ENCODE data around the gene TRAPPC5. TPM values are rescaled to one million over a fixed set of nuclear protein-coding genes. Genes with fewer than 3 reads are reported as not detected.
A peak's percentile ranks its signal among the peaks of the same experiment; 100 is the strongest.

Gene TRAPPC5
- polyA plus RNA-seq, 1 donor: 42.8 TPM

DNA sequence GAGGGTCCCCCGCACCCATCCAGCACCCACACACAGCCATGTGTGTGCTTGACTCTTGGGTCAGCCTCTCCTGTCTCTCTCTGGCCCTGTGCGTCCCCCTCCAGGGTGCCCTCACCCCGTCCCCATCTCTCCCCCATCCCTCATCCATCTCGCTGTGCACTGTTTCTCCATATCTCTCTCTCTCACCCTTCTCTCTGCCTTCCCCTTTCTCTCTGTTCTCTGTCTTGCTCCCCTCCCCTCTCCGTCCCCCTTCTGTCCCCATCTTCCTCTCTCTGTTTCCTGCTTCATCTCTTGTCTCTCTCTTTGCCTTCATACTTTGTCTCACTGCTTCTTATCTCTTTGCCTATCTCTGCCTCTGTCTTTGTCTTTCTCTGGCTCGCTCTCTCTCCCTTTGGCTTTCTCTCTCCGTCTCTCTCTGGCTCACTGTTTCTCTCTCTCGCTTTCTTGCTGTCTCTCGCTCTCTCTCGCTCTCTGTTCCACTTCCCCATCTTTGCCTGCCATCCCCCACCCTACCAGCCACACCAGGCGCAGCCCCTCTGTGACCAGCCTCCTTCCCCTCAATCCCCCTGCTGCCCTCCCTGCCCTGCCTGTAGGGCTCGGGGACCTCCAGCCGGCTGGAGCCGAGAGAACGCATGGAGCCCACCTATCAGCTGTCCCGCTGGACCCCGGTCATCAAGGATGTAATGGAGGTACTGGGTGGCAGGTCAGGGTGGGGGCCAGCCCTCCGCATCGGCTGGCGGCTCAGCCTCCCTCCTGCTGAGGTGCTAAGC lies 34.8 kb upstream of the TRAPPC5 start:
- DNase-seq: no peak

DNA sequence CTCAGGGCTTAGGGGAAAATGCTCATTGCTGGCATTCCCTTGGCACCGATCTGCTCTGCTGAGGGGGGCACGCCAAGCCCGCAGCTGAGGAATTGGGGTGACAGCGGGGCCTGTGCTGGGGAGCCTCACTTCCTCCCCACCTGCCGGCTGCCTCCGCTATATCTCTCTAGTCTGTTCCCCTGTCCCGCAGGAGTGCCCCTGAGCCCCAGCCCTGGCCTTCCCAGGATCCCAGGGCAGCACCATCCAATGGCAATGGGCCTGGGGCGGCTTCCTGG lies 34.3 kb upstream of the TRAPPC5 start:
- DNase-seq: no peak

DNA sequence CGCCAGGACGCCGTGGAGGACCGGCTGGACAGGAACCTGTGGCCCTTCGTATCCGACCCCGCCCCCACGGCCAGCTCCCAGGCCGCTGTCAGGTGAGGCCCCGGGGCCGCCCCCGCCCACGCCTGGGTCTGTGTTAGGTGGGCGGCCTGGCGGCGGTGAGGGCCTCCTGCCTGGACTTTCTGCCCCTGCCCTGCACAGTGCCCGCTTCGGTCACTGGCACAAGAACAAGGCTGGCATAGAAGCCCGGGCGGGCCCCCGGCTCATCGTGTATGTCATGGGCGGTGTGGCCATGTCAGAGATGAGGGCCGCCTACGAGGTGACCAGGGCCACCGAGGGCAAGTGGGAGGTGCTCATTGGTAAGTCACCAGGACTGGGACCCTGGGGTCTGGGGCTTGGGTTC lies 33.5 kb upstream of the TRAPPC5 start:
- DNase-seq: no peak

DNA sequence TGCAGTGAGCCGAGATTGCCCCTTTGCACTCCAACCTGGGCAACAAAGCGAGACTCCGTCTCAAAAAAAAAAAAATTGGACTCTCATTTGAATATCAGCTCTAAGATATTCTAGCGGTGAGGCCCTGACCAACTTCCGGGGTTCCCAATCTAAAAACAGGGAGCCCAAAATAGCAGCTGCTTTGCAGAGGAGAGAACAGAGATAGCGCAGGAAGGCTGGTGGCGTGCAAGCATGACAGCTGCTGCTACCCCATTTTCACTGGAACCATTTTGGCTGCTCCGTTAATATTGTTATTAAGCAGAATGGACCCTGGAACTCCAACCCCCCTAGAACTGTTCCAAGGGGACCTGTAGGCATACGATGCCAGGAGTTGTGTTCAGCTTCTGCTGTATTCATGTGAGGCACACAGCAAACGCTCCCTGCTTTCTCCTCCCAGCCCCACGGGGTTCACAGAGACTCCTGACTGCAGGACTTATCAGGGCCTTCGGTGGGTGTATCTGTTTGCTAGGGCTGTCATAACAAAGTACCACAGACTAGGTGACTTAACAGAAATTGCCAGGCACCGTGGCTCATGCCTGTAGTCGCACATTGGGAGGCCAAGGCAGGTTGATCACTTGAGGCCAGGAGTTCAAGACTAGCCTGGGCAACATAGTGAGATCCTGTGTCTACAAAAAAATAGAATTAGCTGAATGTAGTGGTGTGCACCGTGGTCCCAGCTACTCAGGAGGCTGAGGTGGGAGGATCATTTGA lies 32.2 kb upstream of the TRAPPC5 start:
- no peak for DNase-seq

DNA sequence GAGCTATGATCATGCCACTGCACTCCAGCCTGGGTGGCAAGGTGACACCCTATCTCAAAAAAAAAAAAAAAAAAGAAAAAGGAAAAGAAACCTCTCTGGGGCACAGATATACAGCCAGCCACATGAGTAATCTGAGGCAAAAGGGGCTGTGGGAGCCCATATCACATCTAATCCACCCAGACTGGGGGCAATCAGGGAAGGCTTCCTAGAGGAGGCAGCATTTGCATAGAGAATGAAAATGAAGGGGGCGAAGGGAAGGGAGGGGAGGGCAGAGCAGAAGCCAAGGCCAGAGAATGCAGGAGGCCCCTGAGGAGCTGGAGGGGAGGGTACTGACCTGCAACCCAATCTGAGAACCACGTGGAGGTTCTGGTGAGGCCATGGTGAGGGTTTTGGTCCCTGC lies 30.5 kb upstream of the TRAPPC5 start:
- no peak for DNase-seq

DNA sequence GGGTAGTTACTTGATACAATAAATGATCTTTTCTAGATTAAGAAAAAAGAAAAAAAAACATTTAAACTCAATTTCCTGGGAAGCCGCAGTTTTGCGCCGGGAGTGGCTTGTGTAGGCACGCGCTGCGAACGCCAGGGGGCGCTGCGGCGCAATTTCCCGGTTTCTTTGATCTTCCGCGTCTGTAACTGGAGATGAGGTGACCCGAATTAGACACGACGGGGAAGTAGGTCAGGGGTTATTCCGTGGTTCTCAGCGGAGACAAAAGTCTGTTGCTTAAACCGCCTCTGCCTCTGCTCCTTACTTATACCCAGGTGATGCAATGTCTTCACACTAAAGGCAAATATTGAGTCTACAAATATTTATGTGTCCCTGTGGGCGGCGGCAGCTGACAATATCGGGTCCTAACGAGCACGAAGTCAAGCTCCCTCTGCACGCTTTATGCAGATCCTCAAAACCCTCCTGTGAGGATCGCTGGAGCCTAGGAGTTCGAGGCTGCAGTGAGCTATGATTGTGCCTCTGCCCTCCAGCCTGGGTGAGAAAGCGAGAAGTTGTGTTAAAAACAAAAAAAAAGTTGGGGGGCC lies 28.5 kb upstream of the TRAPPC5 start:
- DNase-seq: peak; percentile 80

DNA sequence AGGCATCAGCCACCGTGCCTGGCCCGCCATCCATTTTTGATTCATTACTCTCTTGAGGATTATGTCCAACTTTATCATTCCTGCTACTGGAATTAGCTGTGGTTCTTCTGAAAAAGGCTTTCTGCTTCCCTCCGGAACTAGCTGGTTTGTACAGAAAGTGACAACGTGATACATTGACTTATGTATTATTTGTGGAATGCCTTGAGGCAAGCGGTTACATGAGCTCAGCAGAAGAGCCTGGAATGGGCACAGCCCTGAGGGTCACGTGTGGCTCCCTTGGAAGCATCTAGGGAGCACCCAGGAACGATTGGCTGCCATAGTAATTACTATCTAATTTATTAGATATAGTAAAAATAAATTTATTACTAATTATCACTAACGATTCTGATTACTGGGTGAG lies 26.2 kb upstream of the TRAPPC5 start:
- no peak for DNase-seq

DNA sequence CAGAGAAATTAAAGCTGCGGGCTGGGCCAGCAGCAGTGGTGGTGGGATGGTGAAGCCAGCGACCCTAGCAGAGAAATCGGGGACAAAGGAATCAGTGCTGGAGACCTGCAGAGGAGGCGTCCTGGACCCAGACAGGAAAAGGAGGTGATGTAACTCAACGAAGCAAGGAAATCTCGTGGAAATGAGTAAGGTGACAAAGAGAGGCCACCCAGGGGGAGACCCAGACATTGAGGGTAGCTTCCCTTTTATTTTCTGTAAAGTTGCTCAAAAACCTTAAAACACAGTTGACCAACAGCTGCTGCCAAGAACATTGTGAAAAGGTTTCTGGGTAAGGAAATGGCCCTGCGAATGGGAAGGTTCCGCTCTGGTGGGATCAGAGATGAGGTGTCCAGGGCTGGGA lies 25.1 kb upstream of the TRAPPC5 start:
- DNase-seq: no peak

DNA sequence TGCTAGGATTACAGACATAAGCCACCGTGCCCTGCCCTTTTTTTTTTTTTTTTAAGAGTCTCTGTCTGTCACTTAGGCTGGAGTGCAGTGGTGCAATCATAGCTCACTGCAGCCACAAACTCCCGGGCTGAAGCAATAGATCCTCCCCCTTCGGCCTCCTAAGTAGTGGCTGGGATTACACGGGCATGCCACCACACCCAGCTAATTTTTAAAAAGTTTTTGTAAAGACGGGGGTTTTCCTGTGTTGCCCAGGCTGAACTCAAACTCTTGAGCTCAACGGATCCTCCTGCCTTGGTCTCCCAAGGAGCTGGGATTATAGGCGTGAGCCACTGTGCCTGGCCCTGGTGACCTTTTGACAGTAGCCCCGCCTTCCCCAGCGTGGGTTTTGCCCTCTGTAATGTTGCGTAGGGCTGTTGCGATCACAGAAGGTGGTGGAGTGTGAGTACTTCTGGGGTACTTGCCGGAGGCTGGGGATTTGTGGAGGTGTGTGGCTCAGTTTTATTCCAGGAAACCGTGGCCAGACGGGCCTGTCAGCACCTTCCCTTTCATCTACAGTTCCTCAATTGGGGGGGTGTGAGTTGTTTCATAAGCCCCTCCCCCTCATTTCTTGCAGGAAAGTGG lies 23.4 kb upstream of the TRAPPC5 start:
- no peak for DNase-seq

DNA sequence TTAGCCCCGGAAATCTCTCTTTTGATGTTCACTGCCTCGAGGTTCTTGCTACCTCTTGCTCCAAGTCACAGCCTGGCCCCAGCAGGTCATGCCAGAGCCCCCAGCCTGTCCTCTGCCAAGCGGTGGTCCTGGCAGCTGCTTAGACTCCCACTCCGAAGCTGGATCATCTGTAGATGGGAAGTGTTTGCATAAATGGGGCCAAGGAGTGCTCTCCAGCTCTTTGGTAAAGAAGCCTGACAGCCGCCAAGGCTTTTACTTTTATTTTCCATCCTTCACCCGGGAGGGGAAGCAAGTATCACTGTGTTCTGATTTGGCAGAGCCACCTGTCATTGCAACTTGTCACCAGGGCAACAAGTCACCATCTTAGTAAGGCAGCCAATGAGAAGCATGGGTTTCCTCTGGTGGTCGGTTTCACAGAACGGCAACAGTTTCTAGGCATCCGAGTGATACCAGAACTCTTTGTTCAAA lies 22.4 kb upstream of the TRAPPC5 start:
- no peak for DNase-seq

DNA sequence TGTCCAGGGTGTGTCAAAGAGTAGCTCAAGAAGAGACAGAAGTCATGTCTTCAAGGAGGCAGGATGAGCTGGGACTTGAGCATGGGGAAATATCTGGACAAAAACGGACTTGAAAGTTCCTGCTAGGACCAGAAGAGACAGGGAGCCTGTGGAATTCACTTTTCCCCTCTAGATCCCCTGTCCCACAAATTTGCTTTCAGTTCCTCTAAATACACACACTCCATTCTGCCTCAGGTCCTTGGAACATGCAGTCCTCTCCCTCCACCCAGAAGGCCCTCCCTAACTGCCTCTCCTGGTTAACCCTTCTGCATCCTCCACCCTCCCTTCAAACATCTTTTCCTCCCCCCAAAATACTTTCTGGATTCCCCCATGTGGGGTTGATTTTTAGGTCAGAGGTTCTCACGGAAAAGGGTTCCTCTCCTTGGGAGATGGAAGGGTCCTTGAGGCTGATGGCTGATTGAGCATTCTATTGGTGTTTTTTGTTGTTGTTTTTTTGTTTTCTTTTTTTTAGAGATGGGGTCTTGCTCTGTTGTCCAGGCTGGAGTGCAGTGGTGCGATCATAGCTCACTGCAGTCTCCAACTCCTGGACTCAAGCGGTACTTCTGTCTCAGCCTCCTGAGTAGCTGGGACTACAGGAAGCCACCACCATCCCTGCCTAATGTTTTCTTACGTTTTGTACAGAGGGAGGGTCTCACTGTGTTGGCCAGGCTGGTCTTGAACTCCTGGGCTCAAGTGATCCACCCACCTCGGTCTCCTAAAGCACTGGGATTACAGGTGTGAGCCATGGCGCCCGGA lies 18.7 kb upstream of the TRAPPC5 start:
- no peak for DNase-seq

DNA sequence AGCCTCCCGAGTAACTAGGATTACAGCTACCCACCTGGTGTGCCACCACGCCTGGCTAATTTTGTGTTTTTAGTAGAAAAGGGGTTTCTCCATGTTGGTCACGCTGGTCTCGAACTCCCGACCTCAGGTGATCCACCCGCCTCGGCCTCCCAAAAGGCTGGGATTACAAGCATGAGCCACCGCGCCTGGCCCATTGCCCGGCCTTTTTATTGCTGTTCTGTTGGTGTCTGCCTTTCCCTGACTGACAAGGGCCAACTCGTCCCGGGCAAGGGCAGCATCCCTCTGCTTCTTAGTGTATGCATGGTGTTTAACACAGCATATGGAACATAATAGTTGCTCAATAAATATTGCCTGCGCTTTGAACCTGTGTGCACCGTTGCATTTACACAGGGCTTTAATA lies 18.0 kb upstream of the TRAPPC5 start:
- no peak for DNase-seq

DNA sequence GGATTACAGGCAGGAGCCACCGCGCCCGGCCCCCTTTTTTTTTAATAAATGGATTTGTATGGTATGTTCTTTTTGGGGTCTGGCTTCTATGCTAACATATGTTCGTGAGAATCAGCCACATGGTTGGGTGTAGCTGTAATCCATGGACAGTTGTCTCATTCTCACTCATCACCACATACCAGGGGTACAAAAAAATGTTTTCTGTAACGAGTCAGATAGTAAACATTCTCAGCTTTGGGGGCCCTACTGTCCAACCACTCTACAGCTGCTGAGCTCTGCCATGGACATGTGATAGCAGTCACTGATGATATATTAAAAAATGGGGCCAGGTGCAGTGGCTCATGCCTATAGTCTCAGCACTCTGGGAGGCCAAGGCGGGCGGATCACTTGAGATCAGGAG lies 16.9 kb upstream of the TRAPPC5 start:
- DNase-seq: no peak

DNA sequence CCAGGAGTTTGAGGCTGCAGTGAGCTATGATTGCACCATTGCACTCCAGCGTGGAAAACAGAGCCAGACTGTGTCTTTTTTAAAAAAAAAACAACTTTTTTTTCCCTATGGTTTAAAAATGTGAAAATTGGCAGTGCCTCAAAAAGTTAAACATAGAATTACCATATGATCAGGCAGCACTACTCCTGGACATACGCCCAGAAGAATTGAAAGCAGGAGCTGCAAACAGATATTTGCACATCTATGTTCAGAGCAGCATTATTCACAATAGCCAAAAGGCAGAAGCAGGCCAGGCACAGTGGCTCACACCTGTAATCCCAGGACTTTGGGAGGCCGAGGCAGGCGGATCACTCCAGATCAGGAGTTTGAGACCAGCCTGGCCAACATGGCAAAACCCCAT lies 15.6 kb upstream of the TRAPPC5 start:
- DNase-seq: peak; percentile 82

DNA sequence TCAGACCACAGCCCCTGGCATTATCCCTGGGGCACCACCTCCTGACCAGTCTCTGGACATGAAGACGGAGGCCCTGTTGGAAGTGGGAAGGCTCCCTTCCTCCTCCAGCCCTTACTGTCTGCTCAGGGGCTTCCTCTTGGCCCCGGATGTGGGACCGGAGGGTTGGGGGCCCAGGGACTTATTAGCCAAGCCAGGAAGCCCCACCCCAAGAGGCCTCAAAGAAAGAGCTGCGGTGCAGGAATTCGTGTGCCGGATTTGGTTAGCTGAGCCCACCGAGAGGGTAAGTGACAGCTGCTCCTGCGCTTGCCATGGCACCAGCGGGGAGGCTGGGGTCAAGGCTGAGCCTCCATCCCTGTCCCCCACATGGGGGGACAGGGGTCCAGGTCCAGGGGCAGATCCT lies 11.8 kb upstream of the TRAPPC5 start, which contains the start of gene RETN:
TSS of gene RETN (plus strand) at position 208 of the 400 bp plus-strand sequence. CDS start 278 bp downstream, outside the sequence.
- DNase-seq: no peak

DNA sequence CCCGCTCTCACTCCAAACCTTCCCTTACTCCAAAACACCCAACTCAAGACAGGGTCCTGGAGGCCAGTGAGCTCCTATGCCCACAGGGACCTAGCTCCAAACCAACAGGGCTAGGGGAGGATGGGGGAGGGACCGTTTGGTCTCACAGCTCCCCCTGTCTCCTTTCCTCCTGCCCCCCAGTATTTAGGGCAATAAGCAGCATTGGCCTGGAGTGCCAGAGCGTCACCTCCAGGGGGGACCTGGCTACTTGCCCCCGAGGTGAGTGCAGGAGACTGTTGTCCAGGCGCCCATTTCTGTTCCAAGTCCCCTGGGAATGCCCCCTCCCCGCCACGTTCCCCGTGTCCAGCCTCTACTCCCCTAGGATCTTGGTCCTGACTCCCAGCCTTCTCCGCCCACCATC lies 11.0 kb upstream of the TRAPPC5 start:
- DNase-seq: no peak

DNA sequence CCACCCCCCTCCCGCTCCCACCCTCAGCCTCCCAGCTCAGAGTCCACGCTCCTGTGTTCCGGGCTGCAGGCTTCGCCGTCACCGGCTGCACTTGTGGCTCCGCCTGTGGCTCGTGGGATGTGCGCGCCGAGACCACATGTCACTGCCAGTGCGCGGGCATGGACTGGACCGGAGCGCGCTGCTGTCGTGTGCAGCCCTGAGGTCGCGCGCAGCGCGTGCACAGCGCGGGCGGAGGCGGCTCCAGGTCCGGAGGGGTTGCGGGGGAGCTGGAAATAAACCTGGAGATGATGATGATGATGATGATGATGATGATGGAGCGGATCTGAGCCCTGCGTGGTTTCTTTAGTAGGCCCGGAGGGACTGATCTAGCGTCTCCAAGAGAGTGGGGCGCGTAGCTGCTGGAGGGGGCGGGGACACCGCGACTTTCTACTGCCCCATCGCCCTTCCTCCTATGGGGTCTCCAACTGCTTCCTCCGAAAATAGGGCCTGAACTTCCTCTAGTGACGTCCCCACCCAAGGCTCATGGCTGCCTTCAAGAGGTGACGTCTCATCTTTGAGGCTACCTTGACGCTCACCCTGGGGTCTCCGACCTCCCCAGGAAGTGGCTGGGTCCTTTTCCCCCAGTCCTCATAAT lies 10.4 kb upstream of the TRAPPC5 start:
- no peak for DNase-seq

DNA sequence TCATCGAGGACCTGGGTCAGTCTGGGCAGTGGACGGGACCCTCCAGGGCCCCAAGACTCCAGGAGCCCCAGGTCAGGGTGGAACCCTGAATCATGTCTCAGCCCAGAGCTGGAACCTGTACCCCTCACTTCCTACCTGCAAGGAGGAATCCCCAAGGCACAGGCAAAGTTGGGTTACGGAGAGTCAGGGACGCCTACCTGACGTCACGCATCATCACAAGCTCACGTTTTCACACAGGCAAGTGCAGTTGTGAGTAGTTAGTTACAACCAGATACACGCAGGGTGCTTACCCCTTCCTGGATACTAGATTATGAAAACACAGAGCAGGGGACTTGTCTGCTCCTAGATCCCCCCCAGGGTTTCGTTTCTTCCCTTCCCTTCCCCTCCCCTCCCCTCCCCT lies 9.8 kb upstream of the TRAPPC5 start:
- no peak for DNase-seq

DNA sequence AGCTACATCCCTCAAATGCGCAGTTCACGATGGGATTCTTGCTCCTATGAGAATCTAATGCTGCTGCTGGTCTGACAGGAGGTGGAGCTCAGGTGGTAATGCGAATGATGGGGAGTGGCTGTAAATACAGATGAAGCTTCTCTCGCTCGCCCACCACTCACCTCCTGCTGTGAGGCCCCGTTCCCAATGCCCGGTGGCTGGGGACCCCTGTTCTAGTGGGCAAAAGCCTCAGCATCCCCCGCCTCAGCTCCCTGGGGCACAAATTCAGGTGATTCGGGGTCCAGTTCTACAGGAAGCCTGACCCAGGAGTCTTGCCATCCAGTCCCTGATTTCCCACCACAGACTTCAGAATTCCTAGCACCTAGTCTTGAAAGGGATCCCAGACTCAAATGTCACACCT lies 8.1 kb upstream of the TRAPPC5 start:
- DNase-seq: no peak

DNA sequence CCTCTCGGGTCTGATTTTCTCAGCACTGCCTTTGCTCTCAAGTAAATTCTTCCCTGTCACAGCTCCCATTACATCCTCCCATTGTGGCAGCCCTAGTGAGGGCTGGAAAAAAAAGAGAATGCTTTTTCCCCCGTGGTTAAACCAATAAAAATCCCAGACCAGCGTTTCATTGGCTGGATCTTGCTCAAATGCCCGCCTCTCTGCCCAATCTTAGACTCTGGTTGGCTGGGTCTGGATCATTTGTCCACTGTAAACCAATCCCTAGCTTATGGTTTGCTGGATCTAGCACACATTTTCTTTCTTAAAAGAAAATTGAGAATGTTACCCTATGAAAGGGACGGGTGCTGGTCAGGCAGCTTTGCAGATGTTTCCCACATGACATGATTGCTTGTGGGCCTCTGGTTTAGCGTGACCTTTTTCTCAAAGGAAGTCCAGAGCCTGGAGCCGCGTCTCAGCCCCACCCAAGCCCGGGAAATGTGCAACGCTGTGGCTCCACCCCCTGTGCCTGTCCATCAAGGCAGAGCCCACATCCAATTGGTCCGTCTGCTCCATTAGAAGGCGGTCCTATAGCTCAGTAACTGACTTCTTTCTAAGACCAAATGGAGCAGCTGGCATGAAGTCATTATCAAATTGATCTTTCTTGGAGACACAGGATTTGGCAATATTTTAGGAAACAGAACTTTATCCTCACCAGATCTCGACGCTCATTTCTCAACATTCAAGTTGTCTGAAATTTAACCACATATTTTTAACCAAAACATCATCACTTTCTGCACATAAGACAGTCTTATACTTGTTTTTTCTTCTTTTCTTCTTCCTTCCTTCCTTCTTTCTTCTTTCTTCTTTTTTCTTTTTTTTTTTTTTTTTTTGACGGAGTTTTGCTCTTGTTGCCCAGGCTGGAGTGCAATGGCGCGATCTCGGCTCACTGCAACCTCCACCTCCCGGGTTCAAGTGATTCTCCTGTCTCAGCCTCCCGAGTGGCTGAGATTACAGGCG lies 6.3 kb upstream of the TRAPPC5 start:
- DNase-seq: no peak

DNA sequence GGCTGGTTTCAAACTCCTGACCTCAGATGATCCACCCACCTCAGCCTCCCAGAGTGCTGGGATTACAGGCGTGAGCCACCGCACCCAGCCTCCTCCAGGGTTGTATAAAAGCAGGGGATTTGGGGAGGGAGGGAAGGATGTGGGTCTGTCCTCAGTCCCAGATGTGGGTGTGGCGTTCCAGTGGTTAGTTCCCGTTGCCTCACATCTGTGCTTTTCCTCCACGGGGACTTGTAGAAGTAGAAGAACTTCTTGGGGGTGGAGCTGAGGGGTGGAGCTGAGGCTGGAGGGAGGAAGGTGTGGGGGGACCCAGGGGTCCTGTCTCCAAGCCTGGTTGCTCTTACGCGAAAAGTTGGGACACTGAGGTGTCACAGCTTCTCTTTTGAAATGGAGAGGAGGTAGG lies 4.3 kb upstream of the TRAPPC5 start:
- DNase-seq: no peak

Measured in hindlimb muscle (tissue), 1 donor.